HCEC 1CT (cell line): ENCODE measurements around the gene OR4X2.
"Not testable (repeated sequence)": the region's sequence is repeated elsewhere in the genome, so short reads cannot be mapped to it uniquely, and the experiment has no call there.

Experiments
- DNase-seq: peaks from one replicate; pipeline ENCODE4 v3.0.0-alpha.2; 2017

The OR4X2 gene, protein sequence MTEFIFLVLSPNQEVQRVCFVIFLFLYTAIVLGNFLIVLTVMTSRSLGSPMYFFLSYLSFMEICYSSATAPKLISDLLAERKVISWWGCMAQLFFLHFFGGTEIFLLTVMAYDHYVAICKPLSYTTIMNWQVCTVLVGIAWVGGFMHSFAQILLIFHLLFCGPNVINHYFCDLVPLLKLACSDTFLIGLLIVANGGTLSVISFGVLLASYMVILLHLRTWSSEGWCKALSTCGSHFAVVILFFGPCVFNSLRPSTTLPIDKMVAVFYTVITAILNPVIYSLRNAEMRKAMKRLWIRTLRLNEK

DNA sequence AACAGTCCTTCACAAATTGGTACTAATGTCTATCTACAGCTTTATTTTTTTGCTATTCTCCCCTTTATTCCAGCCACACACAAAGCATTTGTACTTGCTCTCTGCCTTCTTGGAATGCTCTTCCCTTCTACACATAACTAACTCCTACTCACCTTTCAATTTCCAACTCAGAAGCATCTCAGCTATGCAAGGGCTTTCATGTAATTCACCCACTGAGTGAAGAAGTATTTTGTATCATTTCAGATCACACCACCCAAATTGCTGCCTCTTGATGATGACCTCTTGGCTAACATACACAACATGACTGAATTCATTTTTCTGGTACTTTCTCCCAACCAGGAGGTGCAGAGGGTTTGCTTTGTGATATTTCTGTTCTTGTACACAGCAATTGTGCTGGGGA is at the start of gene OR4X2:
Gene OR4X2 (plus strand): TSS at position 301 of the 400 bp plus-strand sequence. CDS start 0 bp downstream, at position 301.
- DNase-seq: no peak

- no peak for DNase-seq
Observed at GRCh38 chr11:48207881-48208280, 37.0 kb upstream of the OR4X2 start.

- DNase-seq: peak; percentile 25
Observed at GRCh38 chr11:48210052-48210451, 34.9 kb upstream of the OR4X2 start.

GRCh38 chr11:48216510-48216909 is 28.4 kb upstream of the OR4X2 start, which contains the start of gene OR4B1:
OR4B1 (plus strand) TSS chr11:48216810; CDS start chr11:48216810, 0 bp downstream.
- no peak for DNase-seq

DNA sequence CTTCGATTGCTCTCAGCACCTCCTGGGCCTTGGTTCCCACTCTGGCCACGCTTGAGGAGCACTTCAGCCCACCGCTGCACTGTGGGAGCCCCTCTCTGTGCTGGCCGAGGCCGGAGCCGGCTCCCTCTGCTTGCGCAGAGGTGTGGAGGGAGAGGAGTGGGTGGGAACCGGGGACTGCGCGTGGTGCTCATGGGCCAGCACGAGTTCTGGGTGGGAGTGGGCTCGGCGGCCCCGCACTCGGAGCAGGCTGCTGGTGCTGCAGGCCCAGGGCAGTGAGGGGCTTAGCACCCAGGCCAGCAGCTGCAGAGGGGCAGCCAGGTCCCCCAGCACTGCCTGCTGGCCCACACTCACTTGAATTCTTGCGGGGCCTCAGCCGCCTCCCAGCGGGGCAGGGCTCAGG is 16.1 kb upstream of the OR4X2 start:
- DNase-seq: no peak

GRCh38 chr11:48230057-48230456 is 14.8 kb upstream of the OR4X2 start:
- not testable (repeated sequence) for DNase-seq

DNA sequence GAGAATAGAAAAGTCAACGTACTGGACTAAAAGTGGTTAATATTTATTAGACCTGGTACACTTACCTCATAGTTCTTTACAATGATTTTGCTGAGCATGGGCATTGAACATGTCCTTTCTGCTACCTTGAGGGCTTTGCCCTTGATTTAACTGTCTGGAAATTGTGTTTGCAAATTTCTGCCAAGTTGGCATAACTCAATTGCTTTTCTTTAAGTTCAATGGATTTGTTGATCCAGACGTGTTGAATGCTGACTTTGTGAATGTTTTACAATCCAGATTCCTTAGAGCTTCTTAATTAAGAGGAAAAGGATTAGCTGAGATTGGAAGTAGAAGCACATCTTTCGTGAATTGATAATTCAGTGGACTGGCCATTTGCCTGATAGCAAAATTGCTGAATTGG is 7.2 kb upstream of the OR4X2 start:
- DNase-seq: no peak

GRCh38 chr11:48242501-48242900 is 2.4 kb upstream of the OR4X2 start:
- no peak for DNase-seq

DNA sequence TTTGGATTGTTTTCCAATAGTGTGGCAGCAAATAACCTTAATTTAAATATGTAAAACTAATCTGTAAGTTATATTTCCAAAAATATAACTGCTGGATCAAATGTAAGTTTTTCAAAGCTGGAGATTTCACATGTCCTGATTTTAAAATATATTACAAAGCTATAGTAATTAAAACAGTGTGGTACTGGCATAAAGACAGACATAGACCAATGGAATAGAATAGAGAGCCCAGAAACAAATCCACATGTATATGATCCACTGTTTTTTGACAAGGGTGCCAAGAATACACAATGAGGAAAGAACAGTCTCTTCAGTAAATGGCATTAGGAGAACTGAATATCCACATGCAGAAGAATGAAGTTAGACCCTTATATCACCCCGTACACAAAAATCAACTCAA is 4.0 kb downstream of the OR4X2 start:
- no peak for DNase-seq

GRCh38 chr11:48261600-48261999 is 16.7 kb downstream of the OR4X2 start:
- DNase-seq: no peak

DNA sequence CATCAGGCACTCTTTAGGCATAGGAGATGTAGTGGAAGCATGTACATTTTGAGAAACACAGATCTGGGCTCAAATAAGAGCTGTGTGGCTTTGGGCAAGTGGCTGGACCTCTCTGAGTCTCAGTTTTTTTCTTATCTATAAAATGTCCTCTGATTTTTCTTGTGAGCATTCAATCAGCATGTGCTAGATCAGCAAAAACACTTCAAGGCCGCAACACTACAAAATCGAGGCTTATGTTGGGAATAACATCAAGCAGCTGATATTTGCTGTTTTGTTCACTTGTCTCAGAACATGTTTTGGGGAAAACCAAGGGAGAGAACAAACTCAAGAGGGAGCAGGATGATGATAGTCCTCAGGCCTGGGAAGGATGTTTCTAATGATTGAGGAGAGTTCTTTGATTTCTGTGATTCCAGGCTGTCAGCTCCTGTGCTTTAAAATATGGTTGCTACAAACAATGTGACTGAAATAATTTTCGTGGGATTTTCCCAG is 18.6 kb downstream of the OR4X2 start, which contains the start of gene OR4X1:
Gene OR4X1 (plus strand): TSS at position 439 of the 489 bp plus-strand sequence. CDS start 0 bp downstream, at position 439.
- no peak for DNase-seq

- DNase-seq: no peak
Observed at GRCh38 chr11:48270621-48271020, 25.7 kb downstream of the OR4X2 start.

- DNase-seq: no peak
Observed at GRCh38 chr11:48272606-48273005, 27.7 kb downstream of the OR4X2 start.
